AG04449 (cell line): ENCODE data around the gene RGMA.
"Not testable (repeated sequence)": the region's sequence is repeated elsewhere in the genome, so short reads cannot be mapped to it uniquely, and the experiment has no call there.

Experiments
- CTCF ChIA-PET: fragments of 350-600 bp; formaldehyde crosslinking; extraction: SDS; loops from one replicate; lab custom pipeline; 2021; ENCODE audit warnings: antibody characterized with exemption; lab: Yijun Ruan, JAX
- POLR2A ChIA-PET: fragments of 400-600, 350-600 bp; formaldehyde crosslinking; extraction: SDS; loops from one replicate; lab custom pipeline; 2020; ENCODE audit warnings: antibody characterized with exemption, inconsistent platforms; lab: Yijun Ruan, JAX
- DNase-seq: peaks from one replicate; pipeline ENCODE4 v3.0.0-alpha.2; 2010; ENCODE audit warnings: low read depth, low spot score
- H3K4me3 ChIP-seq: 2 replicates; pipeline ENCODE4 v1.5.1; 2011; ENCODE audit warnings: low read depth, mild to moderate bottlenecking, control low read depth, low read length
- CTCF ChIP-seq: IDR thresholded peaks from one replicate; pipeline ENCODE4 v1.5.1; 2011; ENCODE audit warnings: mild to moderate bottlenecking, moderate library complexity, low read length, control low read depth, inconsistent platforms; ENCODE audit not compliant: insufficient read depth; ENCODE audit errors: missing control alignments

Gene RGMA

GRCh38 chr15:93042691-93043378 lies 46.2 kb downstream of the RGMA start:
- ChIA-PET CTCF (interaction anchor here (0.9 kb wide), 1 partner anchor 1077 kb away, joined by 3 read pairs; no protein-coding TSS in a partner anchor), POLR2A (no interaction called here)
- DNase-seq = no peak
- no peak overlapping the region for H3K4me3 ChIP-seq
- TF ChIP-seq CTCF = no peak

- DNase-seq = no peak
- ChIA-PET POLR2A (no interaction called here), CTCF (interaction anchor here (0.9 kb wide), 1 partner anchor 1078 kb away, joined by 3 read pairs; no protein-coding TSS in a partner anchor)
- no peak for TF ChIP-seq CTCF
- no peak overlapping the region for H3K4me3 ChIP-seq
Measured at GRCh38 chr15:93042211-93042610, 46.8 kb downstream of the RGMA start.

GRCh38 chr15:93041159-93041547 lies 47.9 kb downstream of the RGMA start:
- no peak for DNase-seq
- H3K4me3 ChIP-seq = no peak overlapping the region
- no peak for TF ChIP-seq CTCF
- POLR2A ChIA-PET = no interaction called here
- CTCF ChIA-PET = interaction anchor here (1.6 to 1.9 kb wide), 3 partner anchors 13 to 1079 kb away, joined by 5 to 10 read pairs (median 7); no protein-coding TSS in a partner anchor

- H3K4me3 ChIP-seq = no peak overlapping the region
- TF ChIP-seq CTCF = no peak
- POLR2A ChIA-PET = no interaction called here
- no peak for DNase-seq
- CTCF ChIA-PET = interaction anchor here (1.6 to 1.9 kb wide), 3 partner anchors 12 to 1080 kb away, joined by 5 to 10 read pairs (median 7); no protein-coding TSS in a partner anchor
Measured at GRCh38 chr15:93040288-93041158, 48.5 kb downstream of the RGMA start.

DNA sequence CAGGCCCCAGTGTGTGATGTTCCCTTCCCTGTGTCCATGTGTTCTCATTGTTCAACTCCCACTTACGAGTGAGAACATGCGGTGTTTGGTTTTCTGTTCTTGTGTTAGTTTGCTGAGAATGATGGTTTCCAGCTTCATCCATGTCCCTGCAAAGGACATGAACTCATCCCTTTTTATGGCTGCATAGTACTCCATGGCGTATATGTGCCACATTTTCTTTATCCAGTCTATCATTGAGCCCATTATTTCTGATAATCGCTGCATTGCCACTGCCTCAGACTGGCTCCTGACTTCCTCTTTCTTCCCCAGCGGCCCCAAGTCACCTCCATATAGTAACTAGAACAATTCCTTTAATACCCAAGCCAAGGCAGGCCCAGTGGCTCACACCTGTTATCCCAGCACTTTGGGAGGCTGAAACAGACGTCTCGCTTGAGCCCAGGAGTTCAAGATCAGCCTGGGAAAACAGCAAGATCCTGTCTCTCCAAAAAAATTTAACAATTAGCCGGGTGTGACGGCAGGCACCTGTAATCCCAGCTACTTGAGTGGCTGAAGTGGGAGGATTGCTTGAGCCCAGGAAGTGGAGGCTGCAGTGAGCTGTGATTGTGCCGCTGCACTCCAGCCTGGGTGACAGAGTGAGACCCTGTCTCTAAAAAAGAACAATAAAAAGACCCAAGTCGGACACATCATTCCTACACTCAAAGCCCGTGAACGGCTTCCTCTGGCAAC lies 49.3 kb downstream of the RGMA start:
- CTCF ChIA-PET = interaction anchor here (0.6 to 1.9 kb wide), 3 partner anchors 11 to 1080 kb away, joined by 3 to 10 read pairs (median 5); no protein-coding TSS in a partner anchor
- POLR2A ChIA-PET = not testable (repeated sequence)

More for the DNA sequence above, 49.3 kb downstream of the RGMA start:
- DNase-seq, H3K4me3 ChIP-seq: not testable (repeated sequence)
